NCI-H510A (cell line): ENCODE measurements around the gene SEC14L6.
A peak's percentile ranks its signal among the peaks of the same experiment; 100 is the strongest.
"Not testable (repeated sequence)": the region's sequence is repeated elsewhere in the genome, so short reads cannot be mapped to it uniquely, and the experiment has no call there.

Source experiments
- DNase-seq: peaks from one replicate; lab custom pipeline; 2025; lab: John Stamatoyannopoulos, UW

SEC14L6 gene

GRCh38 chr22:30546616-30547015, at the start of gene SEC14L6:
Gene SEC14L6 (minus strand): TSS chr22:30546741. CDS start chr22:30546682, 59 bp downstream.
- no peak for DNase-seq

GRCh38 chr22:30596199-30596598, 49.7 kb upstream of the SEC14L6 start:
- DNase-seq: no peak

- DNase-seq: not testable (repeated sequence)
Measured at GRCh38 chr22:30592360-30592713, 45.8 kb upstream of the SEC14L6 start.

- peak; percentile 86 for DNase-seq
Measured at GRCh38 chr22:30591588-30592359, 45.2 kb upstream of the SEC14L6 start, which contains the start of gene PES1. Gene PES1 (minus strand): TSS chr22:30591910. CDS start chr22:30591833, 77 bp downstream.

GRCh38 chr22:30591191-30591587, 44.6 kb upstream of the SEC14L6 start:
- no peak for DNase-seq

GRCh38 chr22:30586414-30586813, 39.9 kb upstream of the SEC14L6 start:
- no peak for DNase-seq

GRCh38 chr22:30584441-30584840, 37.9 kb upstream of the SEC14L6 start:
- DNase-seq: no peak

GRCh38 chr22:30582788-30583545, 36.4 kb upstream of the SEC14L6 start:
- DNase-seq: no peak

GRCh38 chr22:30582051-30582450, 35.5 kb upstream of the SEC14L6 start:
- DNase-seq: no peak

GRCh38 chr22:30580896-30581295, 34.4 kb upstream of the SEC14L6 start:
- DNase-seq: no peak

GRCh38 chr22:30578481-30578880, 31.9 kb upstream of the SEC14L6 start:
- DNase-seq: no peak

- DNase-seq: no peak
Measured at GRCh38 chr22:30575859-30576258, 29.3 kb upstream of the SEC14L6 start.

GRCh38 chr22:30574997-30575671, 28.6 kb upstream of the SEC14L6 start:
- DNase-seq: no peak

- no peak for DNase-seq
Measured at GRCh38 chr22:30574095-30574981, 27.8 kb upstream of the SEC14L6 start, which contains the start of gene GAL3ST1. Gene GAL3ST1 (minus strand): TSS chr22:30574665. CDS start chr22:30557392, 17,273 bp downstream.

GRCh38 chr22:30573594-30574094, 27.1 kb upstream of the SEC14L6 start:
- DNase-seq: peak; percentile 61

- DNase-seq: no peak
Measured at GRCh38 chr22:30572840-30573593, 26.5 kb upstream of the SEC14L6 start.

- DNase-seq: no peak
Measured at GRCh38 chr22:30572210-30572609, 25.7 kb upstream of the SEC14L6 start.

GRCh38 chr22:30569674-30570202, 23.2 kb upstream of the SEC14L6 start:
- DNase-seq: no peak

- no peak for DNase-seq
Measured at GRCh38 chr22:30568137-30568805, 21.7 kb upstream of the SEC14L6 start.

- DNase-seq: not testable (repeated sequence)
Measured at GRCh38 chr22:30567277-30567676, 20.7 kb upstream of the SEC14L6 start.
